Measurements from ENCODE around the gene METTL3. TPM values are rescaled to one million over a fixed set of nuclear protein-coding genes. Genes with fewer than 3 reads are reported as not detected.
A peak's percentile ranks its signal among the peaks of the same experiment; 100 is the strongest.
"Not testable (repeated sequence)": the region's sequence is repeated elsewhere in the genome, so short reads cannot be mapped to it uniquely, and the experiment has no call there.

The METTL3 gene
- total RNA-seq, result 87.8 TPM

- DNase-seq, result peak; percentile 98
These were observed at the start of gene METTL3 for GRCh38 chr14:21510735-21511657. TSS of gene METTL3 (minus strand) at chr14:21511340. CDS start at chr14:21511223, 117 bp downstream.

GRCh38 chr14:21558703-21559170 is 47.6 kb upstream of the METTL3 start:
- DNase-seq, result no peak

GRCh38 chr14:21557084-21557901 is 46.2 kb upstream of the METTL3 start:
- peak; percentile 24 for DNase-seq

GRCh38 chr14:21556378-21557083 is 45.4 kb upstream of the METTL3 start:
- DNase-seq, result no peak

- DNase-seq, result no peak
These were observed 42.1 kb upstream of the METTL3 start for GRCh38 chr14:21553266-21553665.

- DNase-seq, result not testable (repeated sequence)
These were observed 33.4 kb upstream of the METTL3 start for GRCh38 chr14:21544588-21544987.

- DNase-seq, result no peak
These were observed 32.8 kb upstream of the METTL3 start for GRCh38 chr14:21543963-21544362.

GRCh38 chr14:21543521-21543960 is 32.4 kb upstream of the METTL3 start:
- no peak for DNase-seq

- DNase-seq, result no peak
These were observed 30.4 kb upstream of the METTL3 start for GRCh38 chr14:21541413-21542074.

GRCh38 chr14:21539189-21539940 is 28.2 kb upstream of the METTL3 start:
- no peak for DNase-seq

GRCh38 chr14:21537090-21537424 is 25.9 kb upstream of the METTL3 start:
- DNase-seq, result no peak

GRCh38 chr14:21536418-21537089 is 25.4 kb upstream of the METTL3 start:
- DNase-seq, result no peak

- no peak for DNase-seq
These were observed 24.6 kb upstream of the METTL3 start for GRCh38 chr14:21535545-21536417.

GRCh38 chr14:21534576-21534975 is 23.4 kb upstream of the METTL3 start:
- DNase-seq, result no peak

- DNase-seq, result no peak
These were observed 22.2 kb upstream of the METTL3 start for GRCh38 chr14:21533294-21533693.

GRCh38 chr14:21529515-21529914 is 18.4 kb upstream of the METTL3 start:
- no peak for DNase-seq

GRCh38 chr14:21528381-21529348 is 17.5 kb upstream of the METTL3 start:
- DNase-seq, result no peak

GRCh38 chr14:21527318-21527679 is 16.2 kb upstream of the METTL3 start:
- DNase-seq, result no peak

Measured in occipital lobe (tissue), 2 donors.